Gastrocnemius medialis (tissue), 4 donors: Measurements from ENCODE around the gene TMEM176B.

Experiments
- POLR2A ChIP-seq, 2 donors: fragments of 450-650 bp; IDR thresholded peaks; one replicate each; pipeline ENCODE4 v1.6.1; 2017; ENCODE audit warnings: antibody characterized with exemption in 2 of 2, mild to moderate bottlenecking in 2 of 2, moderate library complexity in 2 of 2
- TF ChIP-seq, protein P1 (sequence below), 5 experiments: fragments of 450-650 bp in 3 of 5; fragments of 200-600 bp in 2 of 5; sonication (generic) in 2 of 5; IDR thresholded peaks in 4 of 5; conservative IDR thresholded peaks in 1 of 5; 1 replicate in 4 of 5; 2 replicates in 1 of 5; pipeline ENCODE4 v1.5.1; 2016 to 2019; ENCODE audit warnings: antibody characterized with exemption in 5 of 5, mild to moderate bottlenecking in 3 of 5, moderate library complexity in 3 of 5

DNA sequence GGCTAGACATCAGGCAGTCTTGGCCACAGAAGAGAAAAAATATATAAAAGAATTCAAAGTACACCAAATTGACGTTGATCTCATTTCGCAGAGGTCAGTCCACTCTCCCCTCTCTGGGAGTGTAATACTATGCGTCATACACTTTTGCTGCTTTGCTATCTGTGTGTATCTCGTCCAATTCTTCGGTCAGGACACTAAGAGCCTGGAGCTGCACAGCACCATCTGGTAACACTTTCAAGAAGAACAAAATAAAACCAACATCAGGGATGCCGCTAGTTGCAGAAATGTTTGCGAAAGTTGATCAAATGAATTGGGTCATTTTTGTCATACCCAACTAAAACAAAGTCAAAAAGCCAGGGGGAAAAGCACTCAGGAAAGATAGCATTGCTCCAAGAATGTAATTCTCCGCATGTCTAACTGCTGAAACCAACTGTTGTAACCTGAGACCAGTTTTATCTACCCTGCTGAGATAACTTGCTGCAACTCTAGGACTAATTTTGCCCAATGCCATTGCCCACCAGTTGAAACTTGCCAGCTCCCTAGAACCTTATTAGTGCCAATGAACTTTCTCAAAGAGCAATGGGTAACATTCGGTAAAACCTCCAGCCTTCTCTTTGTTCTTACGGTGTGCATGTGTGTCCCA, 23.4 kb upstream of the TMEM176B start:
- TF ChIP-seq, protein P1, sequence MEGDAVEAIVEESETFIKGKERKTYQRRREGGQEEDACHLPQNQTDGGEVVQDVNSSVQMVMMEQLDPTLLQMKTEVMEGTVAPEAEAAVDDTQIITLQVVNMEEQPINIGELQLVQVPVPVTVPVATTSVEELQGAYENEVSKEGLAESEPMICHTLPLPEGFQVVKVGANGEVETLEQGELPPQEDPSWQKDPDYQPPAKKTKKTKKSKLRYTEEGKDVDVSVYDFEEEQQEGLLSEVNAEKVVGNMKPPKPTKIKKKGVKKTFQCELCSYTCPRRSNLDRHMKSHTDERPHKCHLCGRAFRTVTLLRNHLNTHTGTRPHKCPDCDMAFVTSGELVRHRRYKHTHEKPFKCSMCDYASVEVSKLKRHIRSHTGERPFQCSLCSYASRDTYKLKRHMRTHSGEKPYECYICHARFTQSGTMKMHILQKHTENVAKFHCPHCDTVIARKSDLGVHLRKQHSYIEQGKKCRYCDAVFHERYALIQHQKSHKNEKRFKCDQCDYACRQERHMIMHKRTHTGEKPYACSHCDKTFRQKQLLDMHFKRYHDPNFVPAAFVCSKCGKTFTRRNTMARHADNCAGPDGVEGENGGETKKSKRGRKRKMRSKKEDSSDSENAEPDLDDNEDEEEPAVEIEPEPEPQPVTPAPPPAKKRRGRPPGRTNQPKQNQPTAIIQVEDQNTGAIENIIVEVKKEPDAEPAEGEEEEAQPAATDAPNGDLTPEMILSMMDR (IDR thresholded peaks at IDR 0.05 in 4 of 5, conservative IDR thresholded peaks at IDR 0.05 in 1 of 5), result no peak
- TF ChIP-seq POLR2A (IDR thresholded peaks at IDR 0.05), result no peak
